GM23338 (cell line): ENCODE results near the gene GRID1. TPM values are rescaled to one million over a fixed set of nuclear protein-coding genes. Genes with fewer than 3 reads are reported as not detected.

ENCODE experiments used
- ATAC-seq: fragments of 200-7000 bp; cut with Tn5 transposase; 3 replicates; pipeline ENCODE4 v1.9.1; 2020
- DNase-seq: peaks from one replicate; pipeline ENCODE4 v3.0.0-alpha.2; 2015; ENCODE audit warnings: low spot score
- H2AFZ ChIP-seq: fragments of 200-600 bp; sonication (generic); 2 replicates; pipeline ENCODE4 v1.8.0; 2016; ENCODE audit warnings: antibody characterized with exemption, mild to moderate bottlenecking, moderate library complexity
- H3F3A ChIP-seq: fragments of 200-600 bp; sonication (generic); replicated peaks from 2 replicates; pipeline ENCODE4 v1.8.0; 2017; ENCODE audit warnings: antibody characterized with exemption, mixed run types, low read depth
- H3K27ac ChIP-seq: fragments of 200-600 bp; sonication (generic); 2 replicates; pipeline ENCODE4 v1.6.1; 2016; ENCODE audit warnings: low read depth
- H3K27me3 ChIP-seq: fragments of 200-600 bp; sonication (generic); 2 replicates; pipeline ENCODE4 v1.8.0; 2016; ENCODE audit warnings: mild to moderate bottlenecking, mixed run types, moderate library complexity; ENCODE audit not compliant: insufficient read depth
- H3K36me3 ChIP-seq: fragments of 200-600 bp; sonication (generic); 2 replicates; pipeline ENCODE4 v1.8.0; 2016; ENCODE audit warnings: mild to moderate bottlenecking; ENCODE audit not compliant: insufficient read depth
- H3K4me1 ChIP-seq: fragments of 200-600 bp; sonication (generic); 2 replicates; pipeline ENCODE4 v1.8.0; 2016; ENCODE audit warnings: mild to moderate bottlenecking, moderate library complexity; ENCODE audit not compliant: insufficient read depth
- H3K4me2 ChIP-seq: fragments of 200-600 bp; sonication (generic); 2 replicates; pipeline ENCODE4 v1.7.1; 2017; ENCODE audit warnings: mixed run types
- H3K4me3 ChIP-seq: fragments of 200-600 bp; sonication (generic); 2 replicates; pipeline ENCODE4 v1.6.1; 2016; ENCODE audit warnings: mixed run types
- H3K79me2 ChIP-seq: fragments of 200-600 bp; sonication (generic); replicated peaks from 2 replicates; pipeline ENCODE4 v1.8.0; 2017; ENCODE audit warnings: mild to moderate bottlenecking; ENCODE audit not compliant: insufficient read depth
- H3K9me2 ChIP-seq: fragments of 200-600 bp; sonication (generic); 2 replicates; pipeline ENCODE4 v1.8.0; 2017; ENCODE audit not compliant: insufficient read depth
- H4K20me1 ChIP-seq: fragments of 200-600 bp; sonication (generic); replicated peaks from 2 replicates; pipeline ENCODE4 v1.8.0; 2017; ENCODE audit warnings: mild to moderate bottlenecking; ENCODE audit not compliant: insufficient read depth
- H3K27ac Mint-ChIP-seq: 2 replicates; pipeline ENCODE4 v1.8.0; 2020; ENCODE audit warnings: inconsistent platforms, mild to moderate bottlenecking, moderate library complexity, mixed read lengths
- H3K27me3 Mint-ChIP-seq: 3 replicates; pipeline ENCODE4 v1.8.0; 2022; ENCODE audit warnings: low read depth, mild to moderate bottlenecking, moderate library complexity, mixed read lengths, inconsistent platforms; ENCODE audit not compliant: insufficient read depth, poor library complexity
- H3K36me3 Mint-ChIP-seq: 3 replicates; pipeline ENCODE4 v1.8.0; 2021; ENCODE audit warnings: low read depth, mild to moderate bottlenecking, inconsistent platforms, moderate library complexity, mixed read lengths
- H3K4me1 Mint-ChIP-seq: 3 replicates; pipeline ENCODE4 v1.8.0; 2020; ENCODE audit warnings: mild to moderate bottlenecking, inconsistent platforms, mixed read lengths
- H3K4me3 Mint-ChIP-seq: 3 replicates; pipeline ENCODE4 v1.8.0; 2021; ENCODE audit warnings: moderate library complexity, mild to moderate bottlenecking, inconsistent platforms, mixed read lengths
- H3K9me3 Mint-ChIP-seq: 3 replicates; pipeline ENCODE4 v1.8.0; 2020; ENCODE audit warnings: moderate library complexity, mild to moderate bottlenecking, inconsistent platforms, mixed read lengths
- CREB1 ChIP-seq: fragments of 250-450 bp; sonication (Bioruptor Pico); IDR thresholded peaks from 2 replicates; pipeline ENCODE4 v1.5.0; 2020; ENCODE audit warnings: low read depth, mild to moderate bottlenecking, moderate library complexity
- EZH2 ChIP-seq: fragments of 200-600 bp; sonication (generic); IDR thresholded peaks from one replicate; pipeline ENCODE4 v1.8.0; 2017; ENCODE audit warnings: antibody characterized with exemption, mild to moderate bottlenecking, low read depth; ENCODE audit not compliant: unreplicated experiment
- EZH2phosphoT487 ChIP-seq: fragments of 200-600 bp; sonication (generic); IDR thresholded peaks from one replicate; pipeline ENCODE4 v1.8.1; 2018; ENCODE audit warnings: antibody characterized with exemption; ENCODE audit not compliant: unreplicated experiment
- JUNB ChIP-seq: IDR thresholded peaks from one replicate; pipeline ENCODE4 v1.6.1; 2016; ENCODE audit warnings: antibody characterized with exemption; ENCODE audit not compliant: unreplicated experiment
- NANOG ChIP-seq: IDR thresholded peaks from 2 replicates; pipeline ENCODE4 v1.6.1; 2016; ENCODE audit warnings: antibody characterized with exemption, borderline replicate concordance
- POLR2AphosphoS5 ChIP-seq: IDR thresholded peaks from 2 replicates; pipeline ENCODE4 v1.6.1; 2016; ENCODE audit warnings: antibody characterized with exemption, low read depth
- STAT1 ChIP-seq: IDR thresholded peaks from one replicate; pipeline ENCODE4 v1.6.1; 2016; ENCODE audit warnings: antibody characterized with exemption; ENCODE audit not compliant: unreplicated experiment
- ZNF114 ChIP-seq: fragments of 250-450 bp; sonication (Bioruptor Pico); IDR thresholded peaks from 2 replicates; pipeline ENCODE4 v1.5.0; 2020; ENCODE audit warnings: mild to moderate bottlenecking, moderate library complexity
- ZNF331 ChIP-seq: fragments of 250-450 bp; sonication (Bioruptor Pico); IDR thresholded peaks from 2 replicates; pipeline ENCODE4 v1.5.0; 2020; ENCODE audit warnings: low read depth, mild to moderate bottlenecking, moderate library complexity
- polyA plus RNA-seq: library from polyadenylated mRNA; unstranded; fragments of >200 nt; fragmentation: Nextera tagmentation; extraction: Ambion mirVana; gene quantifications from 2 replicates; pipeline ENCODE4 v1.2.1, GENCODE V29; 2016
- total RNA-seq: library from RNA; depleted of rRNA; stranded (reverse); fragments of >200 nt; shearing (Covaris generic); gene quantifications from 2 replicates; pipeline ENCODE4 v1.2.3, GENCODE V29; 2014
- TF ChIP-seq, protein P1 (sequence below): IDR thresholded peaks from 2 replicates; pipeline ENCODE4 v1.6.1; 2016; ENCODE audit warnings: antibody characterized with exemption
- TF ChIP-seq, protein P2 (sequence below): IDR thresholded peaks from one replicate; pipeline ENCODE4 v1.6.1; 2018; ENCODE audit warnings: antibody characterized with exemption; ENCODE audit not compliant: unreplicated experiment
- TF ChIP-seq, protein P3 (sequence below): fragments of 250-450 bp; sonication (Bioruptor Pico); IDR thresholded peaks from 2 replicates; pipeline ENCODE4 v1.5.0; 2020; ENCODE audit warnings: mild to moderate bottlenecking, moderate library complexity
- TF ChIP-seq, protein P4 (sequence below), 2 experiments: fragments of 200-600 bp in 1 of 2; sonication (generic) in 1 of 2; conservative IDR thresholded peaks; 2 replicates each; pipeline versions ENCODE4 v1.5.1 to v1.6.1; 2016 to 2017; ENCODE audit warnings: antibody characterized with exemption in 2 of 2, low read depth in 2 of 2, mild to moderate bottlenecking in 2 of 2, moderate library complexity in 1 of 2

GRID1 gene
- total and polyA plus RNA-seq, 2 experiments from 2014 or later = 0.14 to 0.15 TPM

DNA sequence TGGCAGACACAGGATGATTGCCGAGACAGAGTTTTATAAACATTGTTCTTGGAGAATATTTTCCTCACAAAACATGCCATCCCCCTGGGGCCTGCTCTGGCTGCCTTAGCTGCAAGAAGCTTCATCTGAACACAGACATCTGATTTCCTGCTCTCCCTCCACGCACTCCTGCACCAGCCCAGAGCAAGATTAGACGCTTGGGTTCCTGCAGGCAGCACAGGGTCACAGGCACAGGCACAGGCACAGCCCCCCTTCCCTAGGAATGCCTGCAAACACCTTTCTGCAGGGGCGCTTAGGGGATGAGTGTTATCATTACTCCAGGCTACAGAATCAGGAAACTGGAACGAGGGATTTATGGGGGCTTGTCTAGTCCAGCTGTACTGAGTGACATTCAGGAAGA is 450.3 kb downstream of the GRID1 start:
- Histone ChIP-seq H4K20me1 (no peaks in the 10 kb centered on the region), H3K79me2 (no peaks in the 10 kb centered on the region), H3F3A (no peaks in the 10 kb centered on the region), H3K4me2 (no peak overlapping the region), H3K27ac (no peak overlapping the region), H3K27me3 (no peaks in the 10 kb centered on the region), H3K4me1 (no peaks in the 10 kb centered on the region; the same call in 1 of the 2 replicates), H3K9me2 (no peaks in the 10 kb centered on the region), H2AFZ (no peak overlapping the region), H3K4me3 (no peak overlapping the region), H3K36me3 (no peaks in the 10 kb centered on the region)
- peaks cover 5% of the 10 kb centered on the region; the same call in 1 of the 3 replicates for H3K36me3 Mint-ChIP-seq
- H3K27me3 Mint-ChIP-seq = peaks cover 7% of the 10 kb centered on the region
- no peak overlapping the region for H3K27ac Mint-ChIP-seq
- H3K4me1 Mint-ChIP-seq = peaks cover 10% of the 10 kb centered on the region
- DNase-seq (peak; percentile 2), ATAC-seq (peak; percentile 71)
- TF ChIP-seq JUNB (no peak), STAT1 (no peak), EZH2 (no peak), ZNF331 (CRISPR knock-in tag) (no peak), ZNF114 (CRISPR knock-in tag) (no peak), NANOG (no peak), CREB1 (CRISPR knock-in tag) (no peak), EZH2phosphoT487 (no peak), POLR2AphosphoS5 (no peak)
- TF ChIP-seq, protein P1, sequence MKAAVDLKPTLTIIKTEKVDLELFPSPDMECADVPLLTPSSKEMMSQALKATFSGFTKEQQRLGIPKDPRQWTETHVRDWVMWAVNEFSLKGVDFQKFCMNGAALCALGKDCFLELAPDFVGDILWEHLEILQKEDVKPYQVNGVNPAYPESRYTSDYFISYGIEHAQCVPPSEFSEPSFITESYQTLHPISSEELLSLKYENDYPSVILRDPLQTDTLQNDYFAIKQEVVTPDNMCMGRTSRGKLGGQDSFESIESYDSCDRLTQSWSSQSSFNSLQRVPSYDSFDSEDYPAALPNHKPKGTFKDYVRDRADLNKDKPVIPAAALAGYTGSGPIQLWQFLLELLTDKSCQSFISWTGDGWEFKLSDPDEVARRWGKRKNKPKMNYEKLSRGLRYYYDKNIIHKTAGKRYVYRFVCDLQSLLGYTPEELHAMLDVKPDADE = no peak
- TF ChIP-seq, protein P2, sequence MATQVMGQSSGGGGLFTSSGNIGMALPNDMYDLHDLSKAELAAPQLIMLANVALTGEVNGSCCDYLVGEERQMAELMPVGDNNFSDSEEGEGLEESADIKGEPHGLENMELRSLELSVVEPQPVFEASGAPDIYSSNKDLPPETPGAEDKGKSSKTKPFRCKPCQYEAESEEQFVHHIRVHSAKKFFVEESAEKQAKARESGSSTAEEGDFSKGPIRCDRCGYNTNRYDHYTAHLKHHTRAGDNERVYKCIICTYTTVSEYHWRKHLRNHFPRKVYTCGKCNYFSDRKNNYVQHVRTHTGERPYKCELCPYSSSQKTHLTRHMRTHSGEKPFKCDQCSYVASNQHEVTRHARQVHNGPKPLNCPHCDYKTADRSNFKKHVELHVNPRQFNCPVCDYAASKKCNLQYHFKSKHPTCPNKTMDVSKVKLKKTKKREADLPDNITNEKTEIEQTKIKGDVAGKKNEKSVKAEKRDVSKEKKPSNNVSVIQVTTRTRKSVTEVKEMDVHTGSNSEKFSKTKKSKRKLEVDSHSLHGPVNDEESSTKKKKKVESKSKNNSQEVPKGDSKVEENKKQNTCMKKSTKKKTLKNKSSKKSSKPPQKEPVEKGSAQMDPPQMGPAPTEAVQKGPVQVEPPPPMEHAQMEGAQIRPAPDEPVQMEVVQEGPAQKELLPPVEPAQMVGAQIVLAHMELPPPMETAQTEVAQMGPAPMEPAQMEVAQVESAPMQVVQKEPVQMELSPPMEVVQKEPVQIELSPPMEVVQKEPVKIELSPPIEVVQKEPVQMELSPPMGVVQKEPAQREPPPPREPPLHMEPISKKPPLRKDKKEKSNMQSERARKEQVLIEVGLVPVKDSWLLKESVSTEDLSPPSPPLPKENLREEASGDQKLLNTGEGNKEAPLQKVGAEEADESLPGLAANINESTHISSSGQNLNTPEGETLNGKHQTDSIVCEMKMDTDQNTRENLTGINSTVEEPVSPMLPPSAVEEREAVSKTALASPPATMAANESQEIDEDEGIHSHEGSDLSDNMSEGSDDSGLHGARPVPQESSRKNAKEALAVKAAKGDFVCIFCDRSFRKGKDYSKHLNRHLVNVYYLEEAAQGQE = no peak
- TF ChIP-seq, protein P3, sequence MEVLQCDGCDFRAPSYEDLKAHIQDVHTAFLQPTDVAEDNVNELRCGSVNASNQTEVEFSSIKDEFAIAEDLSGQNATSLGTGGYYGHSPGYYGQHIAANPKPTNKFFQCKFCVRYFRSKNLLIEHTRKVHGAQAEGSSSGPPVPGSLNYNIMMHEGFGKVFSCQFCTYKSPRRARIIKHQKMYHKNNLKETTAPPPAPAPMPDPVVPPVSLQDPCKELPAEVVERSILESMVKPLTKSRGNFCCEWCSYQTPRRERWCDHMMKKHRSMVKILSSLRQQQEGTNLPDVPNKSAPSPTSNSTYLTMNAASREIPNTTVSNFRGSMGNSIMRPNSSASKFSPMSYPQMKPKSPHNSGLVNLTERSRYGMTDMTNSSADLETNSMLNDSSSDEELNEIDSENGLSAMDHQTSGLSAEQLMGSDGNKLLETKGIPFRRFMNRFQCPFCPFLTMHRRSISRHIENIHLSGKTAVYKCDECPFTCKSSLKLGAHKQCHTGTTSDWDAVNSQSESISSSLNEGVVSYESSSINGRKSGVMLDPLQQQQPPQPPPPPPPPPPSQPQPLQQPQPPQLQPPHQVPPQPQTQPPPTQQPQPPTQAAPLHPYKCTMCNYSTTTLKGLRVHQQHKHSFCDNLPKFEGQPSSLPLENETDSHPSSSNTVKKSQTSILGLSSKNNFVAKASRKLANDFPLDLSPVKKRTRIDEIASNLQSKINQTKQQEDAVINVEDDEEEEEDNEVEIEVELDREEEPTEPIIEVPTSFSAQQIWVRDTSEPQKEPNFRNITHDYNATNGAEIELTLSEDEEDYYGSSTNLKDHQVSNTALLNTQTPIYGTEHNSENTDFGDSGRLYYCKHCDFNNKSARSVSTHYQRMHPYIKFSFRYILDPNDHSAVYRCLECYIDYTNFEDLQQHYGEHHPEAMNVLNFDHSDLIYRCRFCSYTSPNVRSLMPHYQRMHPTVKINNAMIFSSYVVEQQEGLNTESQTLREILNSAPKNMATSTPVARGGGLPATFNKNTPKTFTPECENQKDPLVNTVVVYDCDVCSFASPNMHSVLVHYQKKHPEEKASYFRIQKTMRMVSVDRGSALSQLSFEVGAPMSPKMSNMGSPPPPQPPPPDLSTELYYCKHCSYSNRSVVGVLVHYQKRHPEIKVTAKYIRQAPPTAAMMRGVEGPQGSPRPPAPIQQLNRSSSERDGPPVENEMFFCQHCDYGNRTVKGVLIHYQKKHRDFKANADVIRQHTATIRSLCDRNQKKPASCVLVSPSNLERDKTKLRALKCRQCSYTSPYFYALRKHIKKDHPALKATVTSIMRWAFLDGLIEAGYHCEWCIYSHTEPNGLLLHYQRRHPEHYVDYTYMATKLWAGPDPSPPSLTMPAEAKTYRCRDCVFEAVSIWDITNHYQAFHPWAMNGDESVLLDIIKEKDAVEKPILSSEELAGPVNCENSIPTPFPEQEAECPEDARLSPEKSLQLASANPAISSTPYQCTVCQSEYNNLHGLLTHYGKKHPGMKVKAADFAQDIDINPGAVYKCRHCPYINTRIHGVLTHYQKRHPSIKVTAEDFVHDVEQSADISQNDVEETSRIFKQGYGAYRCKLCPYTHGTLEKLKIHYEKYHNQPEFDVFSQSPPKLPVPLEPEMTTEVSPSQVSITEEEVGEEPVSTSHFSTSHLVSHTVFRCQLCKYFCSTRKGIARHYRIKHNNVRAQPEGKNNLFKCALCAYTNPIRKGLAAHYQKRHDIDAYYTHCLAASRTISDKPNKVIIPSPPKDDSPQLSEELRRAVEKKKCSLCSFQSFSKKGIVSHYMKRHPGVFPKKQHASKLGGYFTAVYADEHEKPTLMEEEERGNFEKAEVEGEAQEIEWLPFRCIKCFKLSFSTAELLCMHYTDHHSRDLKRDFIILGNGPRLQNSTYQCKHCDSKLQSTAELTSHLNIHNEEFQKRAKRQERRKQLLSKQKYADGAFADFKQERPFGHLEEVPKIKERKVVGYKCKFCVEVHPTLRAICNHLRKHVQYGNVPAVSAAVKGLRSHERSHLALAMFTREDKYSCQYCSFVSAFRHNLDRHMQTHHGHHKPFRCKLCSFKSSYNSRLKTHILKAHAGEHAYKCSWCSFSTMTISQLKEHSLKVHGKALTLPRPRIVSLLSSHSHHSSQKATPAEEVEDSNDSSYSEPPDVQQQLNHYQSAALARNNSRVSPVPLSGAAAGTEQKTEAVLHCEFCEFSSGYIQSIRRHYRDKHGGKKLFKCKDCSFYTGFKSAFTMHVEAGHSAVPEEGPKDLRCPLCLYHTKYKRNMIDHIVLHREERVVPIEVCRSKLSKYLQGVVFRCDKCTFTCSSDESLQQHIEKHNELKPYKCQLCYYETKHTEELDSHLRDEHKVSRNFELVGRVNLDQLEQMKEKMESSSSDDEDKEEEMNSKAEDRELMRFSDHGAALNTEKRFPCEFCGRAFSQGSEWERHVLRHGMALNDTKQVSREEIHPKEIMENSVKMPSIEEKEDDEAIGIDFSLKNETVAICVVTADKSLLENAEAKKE (CRISPR knock-in tag) = no peak
- TF ChIP-seq, protein P4, sequence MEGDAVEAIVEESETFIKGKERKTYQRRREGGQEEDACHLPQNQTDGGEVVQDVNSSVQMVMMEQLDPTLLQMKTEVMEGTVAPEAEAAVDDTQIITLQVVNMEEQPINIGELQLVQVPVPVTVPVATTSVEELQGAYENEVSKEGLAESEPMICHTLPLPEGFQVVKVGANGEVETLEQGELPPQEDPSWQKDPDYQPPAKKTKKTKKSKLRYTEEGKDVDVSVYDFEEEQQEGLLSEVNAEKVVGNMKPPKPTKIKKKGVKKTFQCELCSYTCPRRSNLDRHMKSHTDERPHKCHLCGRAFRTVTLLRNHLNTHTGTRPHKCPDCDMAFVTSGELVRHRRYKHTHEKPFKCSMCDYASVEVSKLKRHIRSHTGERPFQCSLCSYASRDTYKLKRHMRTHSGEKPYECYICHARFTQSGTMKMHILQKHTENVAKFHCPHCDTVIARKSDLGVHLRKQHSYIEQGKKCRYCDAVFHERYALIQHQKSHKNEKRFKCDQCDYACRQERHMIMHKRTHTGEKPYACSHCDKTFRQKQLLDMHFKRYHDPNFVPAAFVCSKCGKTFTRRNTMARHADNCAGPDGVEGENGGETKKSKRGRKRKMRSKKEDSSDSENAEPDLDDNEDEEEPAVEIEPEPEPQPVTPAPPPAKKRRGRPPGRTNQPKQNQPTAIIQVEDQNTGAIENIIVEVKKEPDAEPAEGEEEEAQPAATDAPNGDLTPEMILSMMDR (conservative IDR thresholded peaks at IDR 0.05; ENCODE audit: low read depth in 2 of 2) = no peak
- no peak overlapping the region for H3K4me3 Mint-ChIP-seq
- H3K9me3 Mint-ChIP-seq = peaks cover 58% of the 10 kb centered on the region
